ENCODE results near the gene AKR7A3.

AKR7A3 gene

GRCh38 chr1:19288324-19289241, at the start of gene AKR7A3:
Gene AKR7A3 (minus strand): TSS chr1:19288770. CDS start chr1:19288709, 61 bp downstream.
- DNase-seq (ENCODE audit: low read depth, low spot score), result peak; percentile 59

GRCh38 chr1:19338323-19338762, 49.8 kb upstream of the AKR7A3 start:
- DNase-seq (ENCODE audit: low read depth, low spot score), result peak; percentile 39

DNA sequence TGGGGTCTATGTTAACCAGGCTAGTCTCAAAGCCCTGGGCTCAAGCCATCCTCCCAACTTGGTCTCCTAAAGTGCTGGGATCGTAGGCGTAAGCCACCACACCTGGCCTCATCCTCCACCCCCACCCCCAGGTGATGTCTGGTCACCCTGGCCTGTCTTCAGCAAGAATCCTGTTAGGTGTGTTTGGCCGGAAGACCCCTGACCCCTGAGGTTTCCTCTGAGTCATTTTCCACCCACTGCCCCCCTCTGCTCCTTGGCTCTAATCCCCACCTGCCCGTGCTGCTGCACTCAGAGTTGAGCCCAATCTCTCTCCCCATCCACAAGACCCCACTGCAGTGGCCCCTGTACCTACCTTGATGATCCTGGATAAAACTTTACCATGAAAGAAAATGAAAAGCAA, 48.7 kb upstream of the AKR7A3 start:
- no peak for DNase-seq (ENCODE audit: low read depth, low spot score)

DNA sequence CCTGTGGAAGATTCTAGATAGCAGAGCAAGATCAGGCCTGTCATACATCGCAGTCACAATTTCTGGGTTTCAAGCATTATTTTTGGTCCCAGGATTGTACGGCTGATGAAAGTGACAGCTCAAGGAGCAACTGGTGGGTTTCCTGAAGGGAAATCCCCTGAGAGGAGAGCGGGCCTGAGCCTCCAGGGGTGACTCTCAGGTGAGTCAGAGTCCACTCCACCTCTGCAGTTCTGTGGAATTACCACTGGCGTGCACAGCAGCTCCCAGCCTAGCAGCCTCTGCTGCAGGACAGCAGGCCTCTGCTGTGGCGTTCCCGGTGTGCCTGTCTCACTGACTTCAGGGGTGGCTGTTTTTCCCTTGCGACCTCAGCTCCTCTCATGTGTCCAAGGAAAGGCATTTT, 48.0 kb upstream of the AKR7A3 start:
- peak; percentile 49 for DNase-seq (ENCODE audit: low read depth, low spot score)

DNA sequence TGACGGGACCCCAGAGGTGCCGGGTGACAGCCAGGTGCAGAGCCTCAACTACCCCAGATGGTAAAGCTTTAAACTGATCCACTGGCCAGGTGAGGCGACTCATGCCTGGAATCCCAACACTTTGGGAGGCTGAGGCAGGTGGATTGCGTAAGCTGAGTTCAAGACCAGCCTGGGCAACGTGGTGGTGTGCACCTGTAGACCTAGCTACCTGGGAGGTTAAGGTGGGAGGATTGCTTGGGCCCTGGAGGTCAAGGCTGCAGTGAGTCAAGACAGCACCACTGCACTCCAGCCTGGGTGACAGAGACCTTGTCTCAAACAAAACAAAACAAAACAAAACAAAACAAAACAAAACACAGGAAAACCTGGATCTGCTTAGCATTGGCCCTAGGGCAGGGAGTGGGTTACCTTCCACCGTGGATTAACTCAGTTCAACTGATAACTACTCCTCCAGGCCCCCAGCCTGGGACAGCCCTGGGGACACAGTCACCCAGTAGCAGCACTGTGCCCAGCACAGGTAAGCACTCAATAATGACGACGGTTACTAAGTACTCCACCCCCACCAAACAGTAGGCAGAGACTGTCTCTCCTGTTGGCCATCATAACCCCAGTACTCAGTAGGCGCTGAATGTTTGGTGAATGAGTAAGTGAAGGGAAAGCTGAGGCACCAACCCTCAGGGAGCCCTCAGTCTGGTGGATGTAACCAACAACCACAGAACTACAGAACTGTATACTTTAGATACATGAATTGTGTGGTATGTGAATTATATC, 45.2 kb upstream of the AKR7A3 start:
- DNase-seq (ENCODE audit: low read depth, low spot score), result no peak

DNA sequence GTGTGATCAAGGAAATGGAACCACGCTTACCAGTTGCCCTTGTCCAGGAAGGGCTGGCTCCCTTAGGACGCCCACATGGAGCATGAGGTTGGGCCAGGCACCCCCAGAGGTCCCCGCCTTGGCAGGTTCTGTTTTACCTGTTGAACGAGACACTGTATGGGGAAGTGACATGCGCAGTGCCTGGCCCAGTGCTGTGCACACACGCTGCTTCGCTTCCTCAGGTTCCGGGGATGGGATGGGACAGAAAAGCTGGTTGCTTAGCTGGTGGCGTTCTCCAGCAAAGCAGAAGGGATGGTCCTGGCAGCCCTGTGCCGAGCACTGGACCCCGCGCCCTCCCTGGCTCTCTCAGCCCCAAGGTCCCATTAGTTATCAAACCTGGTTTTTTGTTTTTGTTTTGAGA, 44.3 kb upstream of the AKR7A3 start:
- DNase-seq (ENCODE audit: low read depth, low spot score), result no peak

DNA sequence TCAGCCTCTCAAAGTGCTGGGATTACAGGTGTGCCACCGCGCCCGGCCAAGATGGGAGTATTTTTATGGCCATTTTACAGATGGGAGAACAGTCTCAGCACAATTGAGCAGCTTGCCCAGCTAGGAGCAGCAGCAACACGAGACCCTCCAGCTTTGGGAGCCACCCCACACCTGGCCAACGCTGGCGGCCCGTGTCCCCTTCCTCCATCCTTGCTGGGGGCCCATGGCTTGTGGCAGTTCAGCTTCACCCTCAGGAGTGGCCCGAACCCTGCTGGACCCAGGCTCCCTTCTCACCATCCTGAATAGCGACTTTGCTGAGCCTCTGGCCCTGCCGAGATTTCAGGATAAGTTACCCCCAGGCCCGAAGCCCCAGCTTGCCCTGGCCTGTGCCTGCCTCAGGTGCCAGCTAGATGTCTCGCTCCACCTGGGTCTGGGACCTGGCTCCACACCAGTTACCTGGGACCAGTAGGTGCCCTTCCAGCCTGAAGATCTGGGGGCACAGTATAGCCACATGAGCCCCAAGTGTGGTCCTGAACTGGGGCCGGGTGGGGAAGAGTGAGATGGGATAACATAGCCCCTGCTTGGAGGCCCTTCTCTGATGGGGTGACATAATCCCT, 42.8 kb upstream of the AKR7A3 start:
- no peak for DNase-seq (ENCODE audit: low read depth, low spot score)

- no peak for DNase-seq (ENCODE audit: low read depth, low spot score)
Observed at GRCh38 chr1:19330449-19331135, 42.0 kb upstream of the AKR7A3 start.

DNA sequence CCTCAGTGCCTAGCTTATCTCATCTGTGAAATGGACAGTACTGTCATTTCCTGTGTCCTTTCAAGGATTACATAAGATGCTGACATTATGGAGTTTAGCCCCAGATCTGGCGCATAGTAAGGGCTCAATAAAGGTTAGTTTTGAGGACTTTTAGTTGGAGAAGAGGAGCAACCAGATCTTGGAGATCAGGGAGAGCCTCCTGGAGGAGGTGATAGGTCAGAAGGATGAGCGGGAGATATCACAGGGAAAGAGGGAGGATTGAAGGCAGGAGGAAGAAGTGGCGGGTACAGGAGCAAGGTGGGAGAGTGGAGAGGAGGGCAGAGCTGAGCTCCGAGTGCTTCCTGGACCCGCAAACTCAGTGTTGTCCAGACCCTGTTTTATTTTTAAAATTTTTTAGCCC, 41.0 kb upstream of the AKR7A3 start:
- no peak for DNase-seq (ENCODE audit: low read depth, low spot score)

DNA sequence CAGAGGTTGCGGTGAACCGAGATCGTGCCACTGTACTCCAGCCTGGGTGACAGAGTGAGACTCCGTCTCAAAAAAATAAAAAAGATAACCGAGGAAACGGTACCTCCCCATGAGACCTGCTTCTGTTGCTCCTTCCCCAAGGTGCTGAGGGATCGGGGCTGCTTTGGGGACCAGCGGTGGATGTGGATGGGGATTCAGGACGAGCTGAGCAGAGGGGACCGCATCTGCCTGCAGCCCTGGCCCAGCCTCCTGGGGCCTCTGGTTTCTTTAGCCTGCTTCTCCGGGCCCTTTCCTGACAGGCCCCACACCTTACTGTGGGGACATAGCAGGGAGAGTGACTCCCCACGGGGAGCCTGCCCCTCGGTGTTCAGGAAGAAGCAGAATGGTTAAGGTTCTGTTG, 40.6 kb upstream of the AKR7A3 start:
- no peak for DNase-seq (ENCODE audit: low read depth, low spot score)

- DNase-seq (ENCODE audit: low read depth, low spot score), result no peak
Observed at GRCh38 chr1:19328486-19328885, 39.9 kb upstream of the AKR7A3 start.

DNA sequence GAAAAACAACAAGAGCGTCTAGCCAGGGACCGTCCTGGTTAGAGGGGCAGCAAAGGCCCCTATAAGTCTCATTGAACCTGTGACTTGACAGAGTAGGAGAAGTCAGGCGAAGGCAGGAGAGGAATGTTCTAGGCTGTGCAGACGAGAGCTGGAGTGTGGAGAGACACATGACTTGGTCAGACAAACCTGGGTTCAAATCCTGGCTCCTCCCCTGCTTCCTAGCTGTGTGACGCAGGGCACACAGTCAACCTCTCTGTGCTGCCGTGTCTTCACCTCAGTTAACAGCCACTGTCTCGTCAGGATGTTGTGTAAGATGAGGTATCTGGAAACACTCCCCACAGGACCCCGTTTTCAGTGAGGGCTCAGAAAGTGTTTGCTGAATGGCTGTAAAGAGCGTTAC, 39.2 kb upstream of the AKR7A3 start:
- no peak for DNase-seq (ENCODE audit: low read depth, low spot score)

- no peak for DNase-seq (ENCODE audit: low read depth, low spot score)
Observed at GRCh38 chr1:19327301-19327700, 38.7 kb upstream of the AKR7A3 start.

DNA sequence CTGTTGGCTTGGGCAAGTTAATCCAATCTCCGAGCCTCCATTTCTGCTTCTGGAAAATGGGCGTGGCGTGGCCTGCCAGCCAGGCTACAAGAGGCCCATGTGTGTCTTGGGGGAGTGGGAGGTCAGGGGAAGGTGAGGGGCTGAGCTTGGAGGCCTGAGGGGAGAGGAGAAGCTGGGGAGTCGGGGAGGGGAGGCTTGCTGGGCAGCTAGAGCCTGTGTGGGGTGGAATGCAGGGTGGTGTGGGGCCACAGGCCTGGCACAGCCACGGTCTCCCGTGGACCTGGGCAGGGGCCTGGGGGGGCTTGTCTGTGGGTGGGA, 38.1 kb upstream of the AKR7A3 start:
- no peak for DNase-seq (ENCODE audit: low read depth, low spot score)

- DNase-seq (ENCODE audit: low read depth, low spot score), result no peak
Observed at GRCh38 chr1:19325958-19326747, 37.6 kb upstream of the AKR7A3 start.

DNA sequence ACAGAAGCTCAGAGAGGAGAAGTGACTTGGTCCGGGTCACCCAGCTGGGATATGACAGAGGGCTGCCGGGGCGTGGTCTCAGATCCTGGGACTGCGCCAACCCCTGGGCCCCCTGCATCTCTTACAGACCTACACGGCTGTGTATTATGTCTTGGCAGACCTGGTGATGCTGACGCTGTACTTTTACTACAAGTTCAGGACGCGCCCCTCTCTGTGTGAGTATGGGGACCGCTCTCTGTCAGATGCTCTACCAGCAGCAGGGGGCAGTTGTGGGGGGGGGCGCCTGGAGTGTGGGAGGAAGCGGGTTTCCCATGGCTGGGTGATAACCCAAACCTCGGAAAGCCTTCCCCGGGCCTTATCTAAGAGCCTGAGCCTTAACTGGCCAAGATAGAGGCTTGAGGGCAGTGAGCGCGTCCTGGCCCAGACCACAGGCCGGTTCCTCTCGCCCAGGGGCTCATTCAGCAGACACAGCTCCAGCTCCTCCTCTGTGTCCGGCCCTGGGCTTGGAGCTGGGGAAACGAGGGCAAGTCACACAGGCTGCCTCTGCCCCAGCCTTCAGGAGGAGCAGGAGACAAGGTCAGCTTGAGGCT, 36.9 kb upstream of the AKR7A3 start:
- DNase-seq (ENCODE audit: low read depth, low spot score), result no peak

- no peak for DNase-seq (ENCODE audit: low read depth, low spot score)
Observed at GRCh38 chr1:19324665-19324990, 36.1 kb upstream of the AKR7A3 start.

DNA sequence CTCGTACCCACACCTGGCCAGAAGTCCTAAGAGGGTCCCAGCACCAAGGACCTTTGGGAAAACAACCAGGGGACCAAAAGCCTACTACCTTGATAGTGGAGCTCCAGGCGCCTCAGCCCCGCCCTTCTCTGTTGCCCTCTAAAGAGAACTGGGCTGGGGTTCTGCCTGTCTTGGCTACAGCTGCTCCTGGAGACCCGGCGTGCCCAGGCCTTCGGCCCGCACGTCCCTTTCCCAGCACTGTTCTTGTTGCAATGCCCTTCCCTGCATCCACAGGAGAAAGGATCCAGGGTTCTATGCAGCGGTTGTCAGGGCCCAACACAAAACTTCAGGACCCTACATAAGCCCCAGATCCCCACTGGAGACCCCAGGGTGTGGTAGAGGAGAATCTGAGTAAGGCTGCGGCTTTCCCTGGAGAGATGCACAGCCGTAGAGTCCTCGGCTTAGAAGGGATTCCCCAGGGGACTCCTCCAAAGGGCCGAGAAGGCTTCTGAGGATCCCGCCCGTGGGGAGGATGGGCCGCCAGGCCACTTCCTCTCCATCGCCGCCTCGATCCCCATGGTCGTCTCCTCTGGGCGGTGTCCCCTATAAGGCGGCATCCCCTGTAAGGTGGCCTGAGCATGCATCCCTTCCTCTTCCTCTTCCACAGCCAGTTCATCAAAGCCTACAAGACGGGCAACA, 35.6 kb upstream of the AKR7A3 start:
- DNase-seq (ENCODE audit: low read depth, low spot score), result no peak

- DNase-seq (ENCODE audit: low read depth, low spot score), result no peak
Observed at GRCh38 chr1:19322481-19322880, 33.9 kb upstream of the AKR7A3 start.

- no peak for DNase-seq (ENCODE audit: low read depth, low spot score)
Observed at GRCh38 chr1:19321071-19321470, 32.5 kb upstream of the AKR7A3 start.
